ENCODE data around the gene FLRT2. TPM values are rescaled to one million over a fixed set of nuclear protein-coding genes. Genes with fewer than 3 reads are reported as not detected.

The FLRT2 gene
- total RNA-seq, 1 experiment from 2014 or later = 0.43 TPM

DNA sequence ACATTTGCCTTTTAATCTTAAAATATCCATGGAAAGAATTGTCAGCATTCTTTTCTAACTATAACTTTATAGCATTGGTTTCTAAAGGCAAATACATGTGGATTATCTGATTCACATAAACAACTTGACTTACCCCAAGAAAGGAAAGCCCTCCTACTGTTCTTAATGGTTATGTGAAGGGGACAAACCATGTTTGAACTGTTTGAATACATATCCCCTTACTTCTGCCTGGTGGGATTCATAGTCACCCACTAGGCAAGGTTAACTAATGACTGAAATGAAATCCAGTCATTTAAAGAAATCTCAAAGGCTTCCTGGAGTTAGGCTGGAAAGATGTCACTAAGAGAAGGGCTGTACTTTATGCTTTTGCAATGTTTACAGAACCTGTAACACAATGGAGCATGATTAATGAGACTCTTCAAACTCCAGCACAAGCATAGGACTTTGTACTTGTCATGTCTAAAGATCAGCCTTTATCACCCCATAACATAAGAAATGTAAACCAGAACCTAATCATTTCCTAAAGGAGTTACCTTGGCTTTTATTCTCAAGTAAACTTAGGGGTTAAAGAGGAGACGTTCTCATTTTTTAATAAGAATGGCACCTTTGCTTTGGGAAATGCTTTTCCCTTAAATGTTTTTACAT is 10.2 kb upstream of the FLRT2 start:
- no peaks in the 10 kb centered on the region for H3K27me3 ChIP-seq (replicated peaks; ENCODE audit: control insufficient read depth, insufficient read depth, low read length)
- peak in 1 of 2 experiments; percentile 56 for DNase-seq
- peaks cover 17% of the 10 kb centered on the region for H3K4me1 Mint-ChIP-seq (ENCODE audit: low read depth, unreplicated experiment)
- no peaks in the 10 kb centered on the region for H3K36me3 Mint-ChIP-seq (ENCODE audit: insufficient read depth, unreplicated experiment)
- no peaks in the 10 kb centered on the region for H3K36me3 ChIP-seq (ENCODE audit: control insufficient read depth, insufficient read depth, low read length)
- ChIA-PET CTCF (no interaction called here), POLR2A (no interaction called here)
- no peak overlapping the region for H3K4me3 Mint-ChIP-seq (ENCODE audit: unreplicated experiment)
- no TSS peak for BruUV-seq (replicated peaks)
- H3K27ac Mint-ChIP-seq (ENCODE audit: unreplicated experiment) = peak overlapping the region; percentile 29
- no peaks in the 10 kb centered on the region for H3K9me3 ChIP-seq
- H3K9me3 Mint-ChIP-seq (ENCODE audit: unreplicated experiment) = peaks cover 6% of the 10 kb centered on the region
- H3K27me3 Mint-ChIP-seq (ENCODE audit: insufficient read depth, unreplicated experiment) = no peaks in the 10 kb centered on the region
- H3K4me1 ChIP-seq = peaks cover 35% of the 10 kb centered on the region
- intact Hi-C loops (cut with micrococcal nuclease; ENCODE audit: unreplicated experiment) = loop anchor here (1.0 to 2.0 kb wide), 6 partner anchors 37 to 337 kb away; no protein-coding TSS in a partner anchor
- TF ChIP-seq, protein P1, sequence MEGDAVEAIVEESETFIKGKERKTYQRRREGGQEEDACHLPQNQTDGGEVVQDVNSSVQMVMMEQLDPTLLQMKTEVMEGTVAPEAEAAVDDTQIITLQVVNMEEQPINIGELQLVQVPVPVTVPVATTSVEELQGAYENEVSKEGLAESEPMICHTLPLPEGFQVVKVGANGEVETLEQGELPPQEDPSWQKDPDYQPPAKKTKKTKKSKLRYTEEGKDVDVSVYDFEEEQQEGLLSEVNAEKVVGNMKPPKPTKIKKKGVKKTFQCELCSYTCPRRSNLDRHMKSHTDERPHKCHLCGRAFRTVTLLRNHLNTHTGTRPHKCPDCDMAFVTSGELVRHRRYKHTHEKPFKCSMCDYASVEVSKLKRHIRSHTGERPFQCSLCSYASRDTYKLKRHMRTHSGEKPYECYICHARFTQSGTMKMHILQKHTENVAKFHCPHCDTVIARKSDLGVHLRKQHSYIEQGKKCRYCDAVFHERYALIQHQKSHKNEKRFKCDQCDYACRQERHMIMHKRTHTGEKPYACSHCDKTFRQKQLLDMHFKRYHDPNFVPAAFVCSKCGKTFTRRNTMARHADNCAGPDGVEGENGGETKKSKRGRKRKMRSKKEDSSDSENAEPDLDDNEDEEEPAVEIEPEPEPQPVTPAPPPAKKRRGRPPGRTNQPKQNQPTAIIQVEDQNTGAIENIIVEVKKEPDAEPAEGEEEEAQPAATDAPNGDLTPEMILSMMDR (IDR thresholded peaks at IDR 0.05; ENCODE audit: insufficient read depth in 1 of 2, low read depth in 1 of 2, low read length in 1 of 2, severe bottlenecking in 1 of 2, unreplicated experiment in 1 of 2) = no peak
- no peak overlapping the region for H3K4me3 ChIP-seq (ENCODE audit: low read depth, low read length)

DNA sequence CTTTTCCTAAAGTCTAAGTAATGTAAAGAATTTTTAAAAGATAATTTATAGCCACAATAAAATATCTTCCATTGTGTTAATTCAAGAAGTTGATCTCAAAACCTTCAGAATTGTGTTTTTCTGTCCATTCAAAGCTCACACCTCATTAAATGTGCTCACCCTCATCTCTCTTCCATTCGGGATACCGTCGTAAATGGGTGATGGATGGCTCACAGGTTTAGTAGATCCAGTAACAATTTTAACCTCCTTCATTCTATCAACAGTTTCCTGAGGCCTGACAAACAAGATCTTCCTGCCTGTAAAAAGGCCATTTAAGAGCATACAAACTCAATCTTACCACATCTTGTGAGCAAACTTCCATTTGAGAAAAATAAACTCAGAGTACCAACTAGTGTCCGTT is 9.4 kb upstream of the FLRT2 start:
- Mint-ChIP-seq H3K4me1 (ENCODE audit: low read depth, unreplicated experiment) (peaks cover 17% of the 10 kb centered on the region), H3K4me3 (ENCODE audit: unreplicated experiment) (no peak overlapping the region), H3K27ac (ENCODE audit: unreplicated experiment) (no peak overlapping the region), H3K27me3 (ENCODE audit: insufficient read depth, unreplicated experiment) (no peaks in the 10 kb centered on the region), H3K36me3 (ENCODE audit: insufficient read depth, unreplicated experiment) (no peaks in the 10 kb centered on the region), H3K9me3 (ENCODE audit: unreplicated experiment) (peaks cover 6% of the 10 kb centered on the region)
- ChIA-PET CTCF (no interaction called here), POLR2A (no interaction called here)
- no peaks in the 10 kb centered on the region for H3K36me3 ChIP-seq (ENCODE audit: control insufficient read depth, insufficient read depth, low read length)
- H3K27me3 ChIP-seq (replicated peaks; ENCODE audit: control insufficient read depth, insufficient read depth, low read length) = no peaks in the 10 kb centered on the region
- TF ChIP-seq, protein P1 (IDR thresholded peaks at IDR 0.05; ENCODE audit: insufficient read depth in 1 of 2, low read depth in 1 of 2, low read length in 1 of 2, severe bottlenecking in 1 of 2, unreplicated experiment in 1 of 2) = no peak
- intact Hi-C loops (cut with micrococcal nuclease; ENCODE audit: unreplicated experiment) = loop anchor here (1.0 to 2.0 kb wide), 6 partner anchors 38 to 338 kb away; no protein-coding TSS in a partner anchor
- H3K9me3 ChIP-seq = no peaks in the 10 kb centered on the region
- no peak for DNase-seq
- no peak overlapping the region for H3K4me3 ChIP-seq (ENCODE audit: low read depth, low read length)
- H3K4me1 ChIP-seq = peaks cover 35% of the 10 kb centered on the region
- BruUV-seq (replicated peaks) = no TSS peak

DNA sequence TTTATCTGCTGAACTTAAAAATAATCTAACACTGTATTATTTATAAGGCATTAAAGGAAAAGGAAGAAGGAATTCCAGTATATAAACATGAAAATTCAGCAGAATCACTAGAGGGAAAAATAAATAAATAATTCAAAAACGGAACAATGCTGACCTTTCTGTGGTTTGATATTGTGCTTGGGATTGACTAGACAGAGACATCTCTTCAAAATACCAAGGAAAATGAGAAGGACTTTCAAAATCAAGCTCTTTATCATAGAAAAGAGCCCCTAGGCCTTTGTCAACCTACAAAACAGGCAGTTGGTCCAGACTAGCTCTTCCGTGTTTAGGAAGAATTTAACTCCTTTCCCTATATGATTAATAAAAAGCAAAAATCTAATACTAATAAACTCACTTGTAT is 6.3 kb upstream of the FLRT2 start:
- no peaks in the 10 kb centered on the region for H3K9me3 Mint-ChIP-seq (ENCODE audit: unreplicated experiment)
- Histone ChIP-seq H3K4me1 (peaks cover 38% of the 10 kb centered on the region), H3K4me3 (ENCODE audit: low read depth, low read length) (no peak overlapping the region), H3K36me3 (ENCODE audit: control insufficient read depth, insufficient read depth, low read length) (no peaks in the 10 kb centered on the region), H3K9me3 (no peaks in the 10 kb centered on the region), H3K27me3 (replicated peaks; ENCODE audit: control insufficient read depth, insufficient read depth, low read length) (no peaks in the 10 kb centered on the region)
- no peak overlapping the region for H3K27ac Mint-ChIP-seq (ENCODE audit: unreplicated experiment)
- no peaks in the 10 kb centered on the region for H3K36me3 Mint-ChIP-seq (ENCODE audit: insufficient read depth, unreplicated experiment)
- intact Hi-C loops (cut with micrococcal nuclease; ENCODE audit: unreplicated experiment) = no loop called here
- POLR2A ChIA-PET = no interaction called here
- no TSS peak for BruUV-seq (replicated peaks)
- CTCF ChIA-PET = no interaction called here
- H3K4me1 Mint-ChIP-seq (ENCODE audit: low read depth, unreplicated experiment) = peaks cover 31% of the 10 kb centered on the region
- H3K4me3 Mint-ChIP-seq (ENCODE audit: unreplicated experiment) = no peak overlapping the region
- TF ChIP-seq, protein P1 (IDR thresholded peaks at IDR 0.05; ENCODE audit: insufficient read depth in 1 of 2, low read depth in 1 of 2, low read length in 1 of 2, severe bottlenecking in 1 of 2, unreplicated experiment in 1 of 2) = no peak
- no peak for DNase-seq
- no peaks in the 10 kb centered on the region for H3K27me3 Mint-ChIP-seq (ENCODE audit: insufficient read depth, unreplicated experiment)

All from Caco-2 (cell line).